ENCODE measurements around the gene MDN1. TPM values are rescaled to one million over a fixed set of nuclear protein-coding genes. Genes with fewer than 3 reads are reported as not detected.

Gene MDN1
- total RNA-seq, 1 experiment from 2014 or later: 53.6 TPM

GRCh38 chr6:89745096-89745495 lies 74.5 kb downstream of the MDN1 start (continued):
- no peak for TF ChIP-seq REST (IDR thresholded peaks at IDR 0.05; ENCODE audit: low read depth)

DNA sequence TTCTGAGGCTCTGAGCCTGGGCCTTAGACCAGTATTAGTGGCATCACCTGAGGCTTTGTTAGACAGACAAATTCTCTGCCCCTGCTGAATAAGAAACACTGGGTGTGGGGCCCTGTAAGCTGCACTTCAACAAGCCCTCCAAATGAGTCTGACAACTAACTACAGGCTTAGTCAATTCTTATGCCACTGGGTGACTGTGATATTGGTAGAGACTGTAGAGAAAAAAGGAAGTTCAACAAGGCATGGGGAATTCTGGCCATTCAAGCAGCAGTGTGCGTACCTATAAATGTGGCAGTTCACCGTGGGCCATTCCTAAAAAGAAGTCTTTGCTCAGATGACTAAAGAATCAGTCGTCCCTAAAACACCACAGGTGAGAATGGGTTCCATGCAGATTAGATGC lies 82.7 kb downstream of the MDN1 start:
- intact Hi-C loops (cut with micrococcal nuclease): no loop called here
- ATAC-seq: no peak
- H3K9me3 ChIP-seq (ENCODE audit: control insufficient read depth in 1 of 2, insufficient read depth in 1 of 2, low read depth in 1 of 2, low read length in 2 of 2): no peaks in the 10 kb centered on the region
- no TSS peak for BruUV-seq (replicated peaks)
- ChIA-PET RAD21 (ENCODE audit: low non-redundant PET in 1 of 2, low total read pairs in 2 of 2, uncharacterized antibody in 2 of 2, unreplicated experiment in 2 of 2) (no interaction called here), POLR2A (no interaction called here), CTCF (no interaction called here)
- no peak overlapping the region for H3K4me3 ChIP-seq (replicated peaks in 1 of 2; ENCODE audit: low read depth in 1 of 2, low read length in 2 of 2)
- no peak overlapping the region for H3K4me2 ChIP-seq (ENCODE audit: low read length)
- no peak for DNase-seq (ENCODE audit: low read depth, low spot score)
- peaks cover 28 to 44% of the 10 kb centered on the region in 2 experiments for H3K36me3 ChIP-seq (ENCODE audit: control insufficient read depth in 1 of 2, insufficient read depth in 2 of 2, low read length in 2 of 2)
- H3K27ac ChIP-seq (ENCODE audit: low read depth, low read length): no peak overlapping the region
- TF ChIP-seq SRF (IDR thresholded peaks at IDR 0.05; ENCODE audit: low read depth): no peak
- TF ChIP-seq TCF7L2 (IDR thresholded peaks at IDR 0.05; ENCODE audit: borderline replicate concordance, extremely low read depth, insufficient read depth, insufficient read length): no peak
- TF ChIP-seq EZH2 (IDR thresholded peaks at IDR 0.05): no peak
- no peak for TF ChIP-seq REST (IDR thresholded peaks at IDR 0.05; ENCODE audit: low read depth)
- TF ChIP-seq POLR2AphosphoS5 (IDR thresholded peaks at IDR 0.05; ENCODE audit: low read depth, low read length): no peak
- no peak for TF ChIP-seq MAX (IDR thresholded peaks at IDR 0.05)
- TF ChIP-seq CEBPB (IDR thresholded peaks at IDR 0.05; ENCODE audit: low read depth): no peak
- no peak for TF ChIP-seq ZBTB33 (IDR thresholded peaks at IDR 0.05; ENCODE audit: extremely low read depth, insufficient replicate concordance, low read length)
- TF ChIP-seq EZH2phosphoT487 (IDR thresholded peaks at IDR 0.05; ENCODE audit: borderline replicate concordance): no peak
- no peak for TF ChIP-seq ZFX (IDR thresholded peaks at IDR 0.05)
- no peak for TF ChIP-seq FOSL1 (IDR thresholded peaks at IDR 0.05; ENCODE audit: low read depth)
- TF ChIP-seq SP1 (IDR thresholded peaks at IDR 0.05; ENCODE audit: low read depth): no peak
- no peak for TF ChIP-seq ELF1 (IDR thresholded peaks at IDR 0.05; ENCODE audit: borderline replicate concordance, low read depth)
- TF ChIP-seq ZNF274 (IDR thresholded peaks at IDR 0.05; ENCODE audit: low read depth, low read length): no peak
- no peak overlapping the region for H3K9ac ChIP-seq (ENCODE audit: low read length)
- no peaks in the 10 kb centered on the region for H4K20me1 ChIP-seq (ENCODE audit: insufficient read depth)
- H3K27me3 ChIP-seq (ENCODE audit: insufficient read depth, low read length): no peaks in the 10 kb centered on the region
- no peaks in the 10 kb centered on the region for H3K9me2 ChIP-seq (ENCODE audit: insufficient read depth)
- H3K4me1 ChIP-seq (ENCODE audit: control insufficient read depth in 1 of 2, insufficient read depth in 2 of 2, low read length in 2 of 2): no peaks in the 10 kb centered on the region
- H3K79me2 ChIP-seq (ENCODE audit: insufficient read depth, low read length): no peaks in the 10 kb centered on the region
- no peak overlapping the region for H2AFZ ChIP-seq (ENCODE audit: low read depth, low read length, poor library complexity, severe bottlenecking)
